HG03575 (cell line): ENCODE data around the gene DOCK9.

Experiments
- ATAC-seq: cut with Tn5 transposase; IDR thresholded peaks from one replicate; pipeline ENCODE4 v1.9.1; 2021; ENCODE audit not compliant: unreplicated experiment, insufficient number of reproducible peaks, low FRiP score; ENCODE audit errors: extremely low read depth

DOCK9 gene

DNA sequence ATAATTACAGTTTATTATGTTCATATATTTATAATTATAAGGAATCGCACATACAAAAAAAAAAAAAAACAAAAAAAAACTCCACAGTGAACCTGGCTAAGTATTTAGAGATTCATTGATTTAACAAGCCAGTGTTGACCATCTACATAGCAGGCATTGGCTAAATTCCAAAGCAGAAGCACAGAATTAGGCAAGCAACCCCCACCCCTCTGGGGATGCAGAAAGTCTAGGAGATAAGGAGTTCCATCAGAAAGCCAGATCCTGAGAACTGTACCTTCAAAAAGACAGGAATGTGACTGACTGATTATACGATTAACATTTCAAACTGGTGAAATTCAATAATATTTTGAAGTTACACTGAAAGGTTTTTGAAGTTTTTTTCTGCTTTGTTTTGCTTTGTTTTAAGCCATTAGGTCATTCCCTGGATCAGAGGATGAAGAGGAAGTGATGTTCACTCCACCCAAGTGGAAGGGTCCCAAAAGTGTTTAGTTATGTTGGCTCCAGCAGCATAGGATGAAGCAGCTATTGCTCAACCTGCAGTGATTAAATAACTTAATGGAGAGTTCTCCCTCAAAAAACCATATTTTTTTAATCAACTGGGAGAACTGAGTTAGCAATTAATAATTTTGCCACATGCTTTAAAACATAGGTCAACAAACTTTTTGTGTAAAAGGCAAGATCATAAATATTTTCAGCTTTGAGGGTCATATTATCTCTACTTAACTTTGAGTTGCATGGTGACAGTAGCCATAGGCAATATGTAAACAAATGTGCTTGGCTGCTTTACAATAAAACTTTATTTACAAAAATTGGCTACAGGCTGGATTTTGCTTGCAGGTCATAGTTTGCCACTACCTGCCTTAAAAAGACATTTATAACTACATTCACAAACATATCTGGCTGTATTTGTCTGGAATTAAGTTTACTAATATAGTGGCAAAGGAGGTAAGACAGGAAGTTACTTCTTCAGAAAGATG lies 49.6 kb downstream of the DOCK9 start:
- ATAC-seq: no peak

DNA sequence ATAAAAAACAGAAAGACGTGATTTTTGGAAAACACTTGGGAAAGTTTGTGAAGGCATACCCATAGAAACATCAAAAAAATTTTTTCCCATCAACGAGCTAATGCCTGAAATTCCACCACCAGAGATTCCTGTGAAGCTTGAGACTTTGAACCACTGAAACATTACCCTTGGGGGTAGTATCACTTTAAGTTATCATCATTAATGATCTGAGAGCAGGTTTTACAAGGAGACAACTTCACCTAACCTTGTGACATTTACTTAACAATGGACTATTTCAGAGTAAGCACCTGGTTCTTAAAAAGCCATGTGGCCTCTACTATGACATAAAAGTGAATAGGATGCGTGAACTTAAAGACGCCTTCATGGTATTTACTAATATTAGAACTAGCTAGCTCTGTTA lies 51.9 kb downstream of the DOCK9 start:
- no peak for ATAC-seq

- ATAC-seq: no peak
Observed at GRCh38 chr13:98923641-98924397, 54.0 kb downstream of the DOCK9 start.

GRCh38 chr13:98922306-98922705 lies 55.6 kb downstream of the DOCK9 start:
- no peak for ATAC-seq

- no peak for ATAC-seq
Observed at GRCh38 chr13:98921786-98922185, 56.1 kb downstream of the DOCK9 start.

- no peak for ATAC-seq
Observed at GRCh38 chr13:98921015-98921580, 56.8 kb downstream of the DOCK9 start.

GRCh38 chr13:98919566-98919965 lies 58.3 kb downstream of the DOCK9 start:
- ATAC-seq: no peak

DNA sequence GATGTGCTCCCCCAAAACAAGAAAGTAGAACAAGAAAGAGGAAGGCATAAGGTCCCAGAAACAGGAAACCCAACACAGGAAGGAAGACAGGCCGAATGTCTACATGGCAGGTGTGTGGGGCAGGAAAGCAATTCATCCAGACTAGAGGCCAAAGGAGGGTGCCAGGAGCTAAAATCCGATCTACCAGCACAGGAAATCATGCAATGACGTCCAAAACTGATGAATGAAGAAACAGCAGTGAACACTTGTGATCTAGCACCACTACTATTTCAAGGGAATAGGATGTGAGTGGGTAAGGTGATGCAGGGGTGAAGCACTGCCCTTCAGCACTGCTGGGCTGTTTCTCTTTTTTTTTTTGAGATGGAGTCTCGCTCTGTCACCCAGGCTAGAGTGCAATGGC lies 59.1 kb downstream of the DOCK9 start:
- ATAC-seq: no peak

- ATAC-seq: no peak
Observed at GRCh38 chr13:98917116-98917515, 60.7 kb downstream of the DOCK9 start.

- no peak for ATAC-seq
Observed at GRCh38 chr13:98916403-98916802, 61.5 kb downstream of the DOCK9 start.

- no peak for ATAC-seq
Observed at GRCh38 chr13:98915981-98916380, 61.9 kb downstream of the DOCK9 start.

GRCh38 chr13:98915563-98915962 lies 62.3 kb downstream of the DOCK9 start:
- ATAC-seq: no peak

GRCh38 chr13:98913741-98914140 lies 64.1 kb downstream of the DOCK9 start:
- ATAC-seq: no peak

- ATAC-seq: no peak
Observed at GRCh38 chr13:98912846-98913245, 65.0 kb downstream of the DOCK9 start.

- ATAC-seq: no peak
Observed at GRCh38 chr13:98910501-98910951, 67.3 kb downstream of the DOCK9 start.

DNA sequence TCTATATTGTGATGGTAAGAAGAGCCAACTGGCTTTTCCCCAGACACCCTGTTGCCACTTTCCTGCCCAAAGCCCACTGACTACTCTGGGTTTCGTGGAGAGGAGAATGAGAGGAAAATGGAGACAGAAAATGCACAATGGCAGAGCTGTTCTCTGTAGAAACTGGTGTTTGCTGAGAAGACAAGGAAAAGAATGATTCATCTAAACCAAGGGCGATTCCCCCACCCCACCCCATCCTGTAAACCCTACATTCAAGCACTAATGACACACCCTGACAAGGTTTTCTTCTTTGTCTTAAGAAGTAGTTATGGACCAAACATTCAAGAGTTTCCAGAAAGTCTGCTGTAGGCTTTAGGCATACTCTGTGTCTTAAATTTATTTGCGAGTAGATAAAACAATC lies 68.8 kb downstream of the DOCK9 start:
- ATAC-seq: no peak

- no peak for ATAC-seq
Observed at GRCh38 chr13:98906746-98907502, 70.9 kb downstream of the DOCK9 start.

DNA sequence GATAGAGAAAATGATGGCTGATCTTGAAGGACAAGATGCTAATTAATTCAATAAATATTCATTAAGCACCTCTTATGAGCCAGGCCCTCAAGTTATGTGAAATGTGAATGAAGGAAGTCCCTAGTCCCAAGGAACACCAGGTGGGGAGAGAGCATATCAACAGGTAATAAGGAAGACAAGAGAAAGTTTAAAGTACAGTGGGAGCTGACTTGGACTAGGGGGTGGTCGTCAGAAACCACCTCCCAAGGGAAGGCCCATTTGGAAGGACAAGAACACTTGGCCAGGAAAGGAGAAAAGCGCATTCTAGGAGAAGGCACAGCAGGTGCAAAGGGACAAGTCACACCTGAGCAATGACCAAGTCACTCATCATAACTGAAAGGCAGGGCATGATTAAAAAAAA lies 72.7 kb downstream of the DOCK9 start:
- no peak for ATAC-seq

DNA sequence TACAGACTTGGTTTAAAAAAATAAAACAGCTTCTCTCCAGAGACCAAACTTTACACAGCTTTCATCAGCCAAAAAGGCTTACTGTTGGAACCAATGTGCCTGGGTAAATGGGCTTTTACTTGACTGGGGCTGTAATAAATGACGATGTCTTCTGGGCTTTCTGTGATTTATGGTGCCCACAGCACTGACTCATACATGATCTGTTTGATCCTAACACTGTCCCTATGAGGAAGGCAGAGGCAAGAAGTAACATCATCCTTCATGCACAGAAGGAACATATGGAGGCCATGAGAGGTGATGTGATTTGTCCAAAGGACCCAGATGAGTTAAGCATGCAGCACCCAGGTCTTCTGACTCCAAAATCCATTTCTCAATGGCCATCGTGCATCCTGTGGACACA lies 77.4 kb downstream of the DOCK9 start:
- ATAC-seq: no peak
